Duodenal mucosa (tissue), 2 donors: Measurements from ENCODE around the gene PACSIN1.
A peak's percentile ranks its signal among the peaks of the same experiment; 100 is the strongest.

Experiments used
- H3K27ac ChIP-seq: one replicate; pipeline ENCODE4 v1.7.0; 2013; ENCODE audit warnings: low read depth, low read length
- H3K27me3 ChIP-seq, 2 donors: one replicate each; pipeline ENCODE4 v1.7.0; 2013; ENCODE audit warnings: low read length in 2 of 2, control low read depth in 1 of 2; ENCODE audit not compliant: insufficient read depth in 2 of 2, control insufficient read depth in 1 of 2
- H3K36me3 ChIP-seq, 2 donors: one replicate each; pipeline ENCODE4 v1.7.0; 2013; ENCODE audit warnings: low read length in 2 of 2, control low read depth in 1 of 2; ENCODE audit not compliant: insufficient read depth in 2 of 2, control insufficient read depth in 1 of 2
- H3K4me1 ChIP-seq, 2 donors: one replicate each; pipeline ENCODE4 v1.7.0; 2013; ENCODE audit warnings: low read length in 2 of 2, control low read depth in 1 of 2; ENCODE audit not compliant: insufficient read depth in 2 of 2, control insufficient read depth in 1 of 2
- H3K4me3 ChIP-seq, 2 donors: one replicate each; pipeline ENCODE4 v1.7.0; 2013; ENCODE audit warnings: low read length in 2 of 2, low read depth in 1 of 2
- H3K9ac ChIP-seq, 2 donors: one replicate each; pipeline ENCODE4 v1.7.0; 2013; ENCODE audit warnings: low read length in 2 of 2, low read depth in 1 of 2
- H3K9me3 ChIP-seq, 2 donors: one replicate each; pipeline ENCODE4 v1.7.0; 2013; ENCODE audit warnings: low read length in 2 of 2, control low read depth in 1 of 2; ENCODE audit not compliant: control insufficient read depth in 1 of 2

Gene PACSIN1, protein sequence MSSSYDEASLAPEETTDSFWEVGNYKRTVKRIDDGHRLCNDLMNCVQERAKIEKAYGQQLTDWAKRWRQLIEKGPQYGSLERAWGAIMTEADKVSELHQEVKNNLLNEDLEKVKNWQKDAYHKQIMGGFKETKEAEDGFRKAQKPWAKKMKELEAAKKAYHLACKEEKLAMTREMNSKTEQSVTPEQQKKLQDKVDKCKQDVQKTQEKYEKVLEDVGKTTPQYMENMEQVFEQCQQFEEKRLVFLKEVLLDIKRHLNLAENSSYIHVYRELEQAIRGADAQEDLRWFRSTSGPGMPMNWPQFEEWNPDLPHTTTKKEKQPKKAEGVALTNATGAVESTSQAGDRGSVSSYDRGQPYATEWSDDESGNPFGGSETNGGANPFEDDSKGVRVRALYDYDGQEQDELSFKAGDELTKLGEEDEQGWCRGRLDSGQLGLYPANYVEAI

DNA sequence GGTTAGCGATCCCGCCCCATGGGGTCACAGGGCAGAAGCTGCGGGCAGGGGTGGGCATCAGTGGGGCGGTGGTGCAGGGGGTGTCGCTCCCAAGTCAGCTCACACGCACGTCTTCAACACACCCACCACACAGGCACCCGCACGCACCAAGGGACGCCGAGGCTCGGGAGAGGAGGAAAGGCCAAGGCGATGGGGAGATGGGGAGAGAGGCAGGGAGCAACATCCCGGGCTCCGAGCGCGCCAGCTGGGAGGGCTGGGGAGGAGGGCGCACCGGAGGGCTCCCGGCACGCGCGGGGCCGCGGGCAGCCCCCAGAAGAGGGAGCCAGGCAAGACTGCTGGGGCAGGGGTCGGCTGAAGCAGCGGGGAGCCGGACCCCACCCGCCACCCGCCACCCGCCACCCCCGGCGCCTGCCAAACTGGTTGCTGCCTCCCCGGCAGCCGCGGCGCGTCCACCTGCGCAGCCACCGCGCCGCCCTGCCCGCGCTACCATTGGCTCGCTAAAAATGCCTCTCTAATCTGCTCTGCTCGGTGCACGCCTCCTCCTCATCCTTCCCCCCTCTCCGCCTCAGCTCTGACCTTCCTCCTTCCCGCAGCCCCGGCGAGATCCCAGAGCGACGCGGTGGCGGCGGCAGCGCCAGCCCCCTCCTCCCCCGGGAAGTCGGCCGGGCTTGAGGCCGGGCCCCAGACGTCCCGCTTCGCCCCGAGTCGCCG, at the start of gene PACSIN1:
TSS of gene PACSIN1 (plus strand) at position 546 of the 711 bp plus-strand sequence. CDS start 60,230 bp downstream, outside the sequence.
- Histone ChIP-seq H3K9me3 (no peaks in the 10 kb centered on the region), H3K36me3 (no peaks in the 10 kb centered on the region), H3K4me3 (peak within 1 kb of the TSS in 1 of 2 donors; percentile 45), H3K9ac (no peak within 1 kb of the TSS), H3K27me3 (peaks cover 15 to 16% of the 10 kb centered on the region in 2 donors), H3K27ac (no peak within 1 kb of the TSS), H3K4me1 (peaks cover 8 to 10% of the 10 kb centered on the region in 2 donors)

DNA sequence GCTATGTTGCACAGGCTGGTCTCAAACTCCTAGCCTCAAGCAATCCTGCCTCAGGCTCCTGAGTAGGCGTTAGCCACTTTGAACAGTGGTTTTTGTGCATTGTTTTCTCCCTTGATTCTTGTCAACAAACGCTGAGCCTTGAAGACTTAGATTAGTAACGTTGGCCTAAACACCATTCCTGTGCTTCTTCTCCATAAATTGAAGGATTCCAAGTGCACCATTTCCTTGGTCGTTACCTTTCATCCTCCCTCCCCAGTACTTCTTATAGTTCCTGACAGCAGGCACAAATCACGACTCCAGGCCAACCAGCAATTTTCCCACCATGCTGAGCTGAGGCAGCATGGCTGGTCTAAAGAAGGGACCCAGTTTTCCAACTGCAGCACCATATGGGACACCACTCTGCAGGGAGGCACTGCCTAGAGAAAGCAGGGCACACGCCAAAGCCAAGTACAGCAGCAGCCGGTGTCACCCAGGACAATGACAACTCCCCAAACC, 49.0 kb upstream of the PACSIN1 start:
- no peaks in the 10 kb centered on the region for H3K9me3 ChIP-seq
- H3K36me3 ChIP-seq, result peaks cover 30 to 55% of the 10 kb centered on the region in 2 donors
- no peak overlapping the region for H3K9ac ChIP-seq
- H3K4me3 ChIP-seq, result no peak overlapping the region
- H3K4me1 ChIP-seq, result peaks cover 8 to 10% of the 10 kb centered on the region in 2 donors
- H3K27ac ChIP-seq, result no peak overlapping the region
- no peaks in the 10 kb centered on the region for H3K27me3 ChIP-seq

DNA sequence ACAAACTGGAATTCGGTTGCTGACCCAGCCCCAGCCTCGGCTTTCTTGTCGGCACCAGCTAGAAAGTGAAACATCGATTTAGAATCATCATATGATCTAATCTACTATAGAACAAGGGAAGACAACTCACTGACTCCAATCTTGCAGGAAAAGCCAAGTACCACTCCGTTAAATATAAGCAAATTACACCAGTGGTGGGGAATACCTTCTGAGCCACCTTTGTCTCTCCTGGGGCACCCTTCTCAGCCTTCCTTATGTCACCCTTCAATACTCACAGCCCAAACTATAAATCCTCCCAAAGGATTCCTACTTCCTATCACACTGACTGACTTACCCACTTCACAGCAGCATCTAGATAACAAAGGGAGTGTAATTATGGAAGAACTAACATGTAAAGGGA, 47.5 kb upstream of the PACSIN1 start:
- H3K4me3 ChIP-seq, result no peak overlapping the region
- no peak overlapping the region for H3K9ac ChIP-seq
- H3K36me3 ChIP-seq, result peaks cover 35 to 68% of the 10 kb centered on the region in 2 donors
- H3K4me1 ChIP-seq, result peaks cover 8 to 10% of the 10 kb centered on the region in 2 donors
- H3K27ac ChIP-seq, result no peak overlapping the region
- no peaks in the 10 kb centered on the region for H3K9me3 ChIP-seq
- no peaks in the 10 kb centered on the region for H3K27me3 ChIP-seq

DNA sequence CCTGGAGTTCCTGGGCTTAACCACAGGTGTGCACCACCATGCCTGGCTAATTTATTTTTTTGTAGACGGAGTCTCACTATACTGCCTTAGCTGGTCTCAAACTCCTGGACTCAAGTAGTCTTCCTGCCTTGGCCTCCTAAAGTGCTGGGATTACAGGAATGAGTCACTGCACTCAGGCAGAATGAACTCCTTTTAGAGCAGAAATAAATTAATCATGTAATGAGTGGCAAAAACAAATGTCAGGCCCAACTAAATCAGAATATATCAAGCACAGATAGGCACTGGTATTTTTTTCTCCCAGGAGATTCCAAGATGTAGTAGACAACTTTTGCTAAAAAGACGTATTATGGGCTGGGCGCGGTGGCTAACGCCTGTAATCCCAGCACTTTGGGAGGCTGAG, 42.6 kb upstream of the PACSIN1 start:
- Histone ChIP-seq H3K4me3 (no peak overlapping the region), H3K9me3 (no peaks in the 10 kb centered on the region), H3K27ac (no peak overlapping the region), H3K36me3 (peaks cover 28 to 59% of the 10 kb centered on the region in 2 donors), H3K9ac (no peak overlapping the region), H3K4me1 (peaks cover 10 to 15% of the 10 kb centered on the region in 2 donors), H3K27me3 (no peaks in the 10 kb centered on the region)

DNA sequence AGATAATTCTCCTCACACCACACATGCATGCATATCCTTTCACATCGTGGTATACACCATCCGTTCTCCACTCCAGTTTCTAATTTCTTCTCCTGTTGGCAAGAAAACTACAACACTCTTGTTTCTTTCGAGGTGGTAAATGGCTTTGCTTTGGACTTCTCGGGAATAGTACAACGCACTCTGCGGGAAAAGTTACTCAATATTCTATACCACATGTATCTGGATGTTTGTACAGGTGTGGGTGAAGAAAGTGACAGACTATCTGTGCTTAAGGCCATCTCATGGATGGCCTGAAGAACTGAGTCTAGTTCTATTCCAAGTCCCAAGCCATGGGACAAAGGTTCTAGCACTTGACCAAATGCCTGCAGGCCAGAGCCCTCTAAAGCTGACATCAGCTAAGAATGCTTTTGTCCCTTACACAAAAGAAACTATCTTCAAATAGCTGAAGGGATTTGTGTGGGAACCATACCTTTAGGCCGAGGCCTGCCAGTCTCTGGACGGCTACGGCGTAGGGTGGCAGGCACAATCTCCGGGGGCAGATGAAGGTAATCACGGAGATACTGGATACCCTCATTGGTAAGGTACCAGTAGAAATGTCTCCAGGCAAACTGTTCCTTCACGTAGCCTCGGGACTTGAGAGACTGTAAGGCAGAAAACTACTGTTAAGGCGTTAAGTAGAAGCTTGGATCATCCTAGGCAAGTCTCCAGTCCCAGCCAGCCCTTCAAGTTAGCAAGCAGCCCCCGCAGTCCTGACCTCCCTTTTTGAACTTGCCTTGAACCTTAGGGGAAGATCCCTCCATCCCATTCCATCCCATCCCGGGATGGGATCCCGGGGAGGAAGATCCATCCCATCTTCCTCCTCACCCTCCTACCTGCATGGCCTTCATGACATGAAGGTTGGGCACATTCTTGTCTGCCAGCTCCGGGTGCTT, 41.4 kb upstream of the PACSIN1 start:
- no peaks in the 10 kb centered on the region for H3K9me3 ChIP-seq
- H3K36me3 ChIP-seq, result peaks cover 23 to 50% of the 10 kb centered on the region in 2 donors
- H3K27me3 ChIP-seq, result no peaks in the 10 kb centered on the region
- no peak overlapping the region for H3K27ac ChIP-seq
- peak overlapping the region; percentile 96 to 98 for H3K9ac ChIP-seq
- H3K4me3 ChIP-seq, result peak overlapping the region; percentile 89 to 98
- H3K4me1 ChIP-seq, result peaks cover 10 to 15% of the 10 kb centered on the region in 2 donors

DNA sequence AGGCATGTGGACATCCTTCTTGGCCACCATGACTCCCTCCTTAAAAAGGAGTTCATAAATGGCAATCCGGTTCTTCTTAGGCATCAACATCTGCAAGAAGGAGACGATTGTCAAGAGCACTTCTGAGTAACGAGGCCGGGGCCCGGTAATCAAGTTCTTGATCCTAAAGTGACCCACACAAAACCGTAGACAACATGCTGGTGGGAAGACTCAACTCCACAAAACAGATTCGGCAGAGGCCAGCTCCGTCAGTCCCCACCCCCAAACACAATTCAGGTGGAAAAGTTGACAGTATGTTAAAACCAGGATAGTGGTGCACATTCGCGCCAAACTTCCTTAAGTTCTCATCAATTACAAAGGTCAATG, 40.8 kb upstream of the PACSIN1 start:
- peaks cover 22 to 44% of the 10 kb centered on the region in 2 donors for H3K36me3 ChIP-seq
- H3K9me3 ChIP-seq, result no peaks in the 10 kb centered on the region
- peak overlapping the region; percentile 42 for H3K27ac ChIP-seq
- peak overlapping the region; percentile 89 to 98 for H3K4me3 ChIP-seq
- no peaks in the 10 kb centered on the region for H3K27me3 ChIP-seq
- peak overlapping the region; percentile 96 to 98 for H3K9ac ChIP-seq
- H3K4me1 ChIP-seq, result peaks cover 10 to 15% of the 10 kb centered on the region in 2 donors

DNA sequence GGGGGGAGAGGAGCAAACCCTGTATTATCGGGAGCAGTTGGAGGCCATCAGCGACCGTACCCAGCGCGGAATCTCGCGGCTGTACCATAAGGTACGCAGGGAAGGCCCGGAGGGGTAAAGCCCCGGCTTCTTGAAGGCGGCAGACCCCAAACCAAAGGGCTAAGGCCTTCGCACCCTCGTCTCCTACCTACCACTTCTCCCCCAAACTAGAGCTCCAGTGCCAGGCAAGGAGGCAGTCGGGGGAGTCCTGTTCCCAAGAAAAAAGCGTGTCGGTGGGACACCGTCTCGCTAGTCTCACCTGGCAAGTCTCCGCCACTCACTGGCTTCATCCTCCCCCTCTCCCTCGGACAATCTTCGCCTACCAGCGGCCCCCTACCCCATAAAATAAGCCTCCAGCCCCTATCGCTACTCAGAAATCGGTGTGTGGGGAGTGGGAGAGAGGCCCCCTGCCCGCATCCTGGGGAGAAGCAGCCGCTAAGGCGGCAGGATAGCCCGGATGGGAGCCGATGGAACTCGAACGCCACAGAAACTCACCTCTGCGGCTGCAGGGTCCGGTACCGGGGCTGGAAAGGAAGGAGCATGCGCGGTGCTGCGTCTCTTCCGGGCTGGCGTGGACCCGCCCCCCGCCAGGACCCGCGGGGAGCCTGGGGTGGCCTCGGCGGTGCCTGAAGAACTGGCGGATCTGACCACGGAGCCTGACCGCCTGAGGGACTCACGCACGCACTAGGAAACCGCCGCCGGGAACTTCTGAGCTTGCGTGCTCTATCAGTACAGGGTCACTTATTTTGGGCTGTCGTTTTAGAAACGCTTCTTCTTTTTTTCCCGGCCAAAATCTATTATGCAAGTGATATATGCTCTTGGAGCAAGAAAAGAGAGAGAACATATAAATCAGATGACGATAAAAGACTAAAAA, 40.1 kb upstream of the PACSIN1 start, which contains the start of gene RPS10:
TSS of gene RPS10 (minus strand) at position 572 of the 913 bp plus-strand sequence. CDS start 848 bp downstream, outside the sequence.
- H3K9me3 ChIP-seq, result no peaks in the 10 kb centered on the region
- H3K36me3 ChIP-seq, result peaks cover 19 to 38% of the 10 kb centered on the region in 2 donors
- H3K4me1 ChIP-seq, result peaks cover 10 to 15% of the 10 kb centered on the region in 2 donors
- no peaks in the 10 kb centered on the region for H3K27me3 ChIP-seq
- peak within 1 kb of the TSS; percentile 42 for H3K27ac ChIP-seq
- peak within 1 kb of the TSS; percentile 96 to 98 for H3K9ac ChIP-seq
- H3K4me3 ChIP-seq, result peak within 1 kb of the TSS; percentile 89 to 98

DNA sequence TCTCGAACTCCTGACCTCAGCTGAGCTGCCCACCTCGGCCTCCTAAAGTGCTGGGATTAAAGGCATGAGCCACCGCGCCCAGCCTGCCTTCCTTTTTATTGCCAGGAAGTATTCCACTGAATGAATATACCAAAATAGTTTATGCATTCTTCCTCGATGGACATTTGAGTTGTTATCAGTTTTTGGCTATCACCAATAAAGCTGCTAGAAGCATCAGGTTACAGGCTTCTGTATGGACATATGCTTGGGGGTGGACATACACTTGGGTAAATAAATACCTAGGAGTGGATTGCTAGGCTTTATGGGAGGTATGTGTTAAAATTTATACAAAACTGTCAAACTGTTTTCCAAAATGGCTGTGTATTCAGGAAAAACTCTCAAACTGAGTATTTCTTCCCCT, 30.0 kb upstream of the PACSIN1 start:
- Histone ChIP-seq H3K4me1 (no peaks in the 10 kb centered on the region), H3K27me3 (no peaks in the 10 kb centered on the region), H3K36me3 (no peaks in the 10 kb centered on the region), H3K27ac (no peak overlapping the region), H3K9ac (no peak overlapping the region), H3K9me3 (no peaks in the 10 kb centered on the region), H3K4me3 (no peak overlapping the region)
